HG02642 (cell line): ENCODE results near the gene RTEL1.
"Not testable (repeated sequence)": the region's sequence is repeated elsewhere in the genome, so short reads cannot be mapped to it uniquely, and the experiment has no call there.

Experiments used
- ATAC-seq: cut with Tn5 transposase; IDR thresholded peaks from one replicate; pipeline ENCODE4 v1.9.1; 2021; ENCODE audit warnings: mild to moderate bottlenecking; ENCODE audit not compliant: unreplicated experiment, poor library complexity

RTEL1 gene, protein sequence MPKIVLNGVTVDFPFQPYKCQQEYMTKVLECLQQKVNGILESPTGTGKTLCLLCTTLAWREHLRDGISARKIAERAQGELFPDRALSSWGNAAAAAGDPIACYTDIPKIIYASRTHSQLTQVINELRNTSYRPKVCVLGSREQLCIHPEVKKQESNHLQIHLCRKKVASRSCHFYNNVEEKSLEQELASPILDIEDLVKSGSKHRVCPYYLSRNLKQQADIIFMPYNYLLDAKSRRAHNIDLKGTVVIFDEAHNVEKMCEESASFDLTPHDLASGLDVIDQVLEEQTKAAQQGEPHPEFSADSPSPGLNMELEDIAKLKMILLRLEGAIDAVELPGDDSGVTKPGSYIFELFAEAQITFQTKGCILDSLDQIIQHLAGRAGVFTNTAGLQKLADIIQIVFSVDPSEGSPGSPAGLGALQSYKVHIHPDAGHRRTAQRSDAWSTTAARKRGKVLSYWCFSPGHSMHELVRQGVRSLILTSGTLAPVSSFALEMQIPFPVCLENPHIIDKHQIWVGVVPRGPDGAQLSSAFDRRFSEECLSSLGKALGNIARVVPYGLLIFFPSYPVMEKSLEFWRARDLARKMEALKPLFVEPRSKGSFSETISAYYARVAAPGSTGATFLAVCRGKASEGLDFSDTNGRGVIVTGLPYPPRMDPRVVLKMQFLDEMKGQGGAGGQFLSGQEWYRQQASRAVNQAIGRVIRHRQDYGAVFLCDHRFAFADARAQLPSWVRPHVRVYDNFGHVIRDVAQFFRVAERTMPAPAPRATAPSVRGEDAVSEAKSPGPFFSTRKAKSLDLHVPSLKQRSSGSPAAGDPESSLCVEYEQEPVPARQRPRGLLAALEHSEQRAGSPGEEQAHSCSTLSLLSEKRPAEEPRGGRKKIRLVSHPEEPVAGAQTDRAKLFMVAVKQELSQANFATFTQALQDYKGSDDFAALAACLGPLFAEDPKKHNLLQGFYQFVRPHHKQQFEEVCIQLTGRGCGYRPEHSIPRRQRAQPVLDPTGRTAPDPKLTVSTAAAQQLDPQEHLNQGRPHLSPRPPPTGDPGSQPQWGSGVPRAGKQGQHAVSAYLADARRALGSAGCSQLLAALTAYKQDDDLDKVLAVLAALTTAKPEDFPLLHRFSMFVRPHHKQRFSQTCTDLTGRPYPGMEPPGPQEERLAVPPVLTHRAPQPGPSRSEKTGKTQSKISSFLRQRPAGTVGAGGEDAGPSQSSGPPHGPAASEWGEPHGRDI (N-terminal part only)

DNA sequence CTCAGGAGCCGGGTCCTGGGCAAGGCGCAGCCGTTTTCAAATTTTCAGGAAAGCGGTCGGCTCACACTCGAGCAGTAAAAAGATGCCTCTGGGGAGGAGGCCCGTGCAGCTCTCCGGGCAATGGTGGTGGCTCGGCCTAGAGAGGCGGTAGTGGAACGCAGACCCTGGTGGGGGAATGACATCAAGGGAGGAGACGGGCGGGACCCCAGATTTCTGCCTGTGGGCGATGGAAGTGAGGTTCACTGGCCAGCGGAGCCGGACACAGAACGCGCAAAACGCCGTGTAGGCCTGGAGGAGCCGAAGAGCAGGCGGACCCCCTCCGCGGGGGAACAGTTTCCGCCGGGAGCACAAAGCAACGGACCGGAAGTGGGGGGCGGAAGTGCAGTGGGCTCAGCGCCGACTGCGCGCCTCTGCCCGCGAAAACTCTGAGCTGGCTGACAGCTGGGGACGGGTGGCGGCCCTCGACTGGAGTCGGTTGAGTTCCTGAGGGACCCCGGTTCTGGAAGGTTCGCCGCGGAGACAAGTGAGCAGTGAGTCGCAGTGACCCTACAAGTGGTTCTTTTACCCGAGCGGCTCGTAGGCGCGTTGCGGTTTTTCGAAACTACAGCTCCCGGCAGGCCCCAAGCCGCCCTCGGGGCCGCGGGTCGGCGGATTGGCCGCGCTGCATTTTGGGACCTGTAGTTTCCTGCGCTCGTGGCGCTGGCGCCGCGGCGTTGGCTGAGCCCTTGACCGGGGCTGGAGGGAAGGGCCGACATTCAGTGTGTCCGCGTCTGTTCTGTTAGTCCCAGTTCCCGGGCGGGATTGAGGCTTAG, at the start of gene RTEL1:
Gene RTEL1 (plus strand): TSS at position 376 of the 812 bp plus-strand sequence. CDS start 1,091 bp downstream, outside the sequence.
- peak; percentile 90 for ATAC-seq

DNA sequence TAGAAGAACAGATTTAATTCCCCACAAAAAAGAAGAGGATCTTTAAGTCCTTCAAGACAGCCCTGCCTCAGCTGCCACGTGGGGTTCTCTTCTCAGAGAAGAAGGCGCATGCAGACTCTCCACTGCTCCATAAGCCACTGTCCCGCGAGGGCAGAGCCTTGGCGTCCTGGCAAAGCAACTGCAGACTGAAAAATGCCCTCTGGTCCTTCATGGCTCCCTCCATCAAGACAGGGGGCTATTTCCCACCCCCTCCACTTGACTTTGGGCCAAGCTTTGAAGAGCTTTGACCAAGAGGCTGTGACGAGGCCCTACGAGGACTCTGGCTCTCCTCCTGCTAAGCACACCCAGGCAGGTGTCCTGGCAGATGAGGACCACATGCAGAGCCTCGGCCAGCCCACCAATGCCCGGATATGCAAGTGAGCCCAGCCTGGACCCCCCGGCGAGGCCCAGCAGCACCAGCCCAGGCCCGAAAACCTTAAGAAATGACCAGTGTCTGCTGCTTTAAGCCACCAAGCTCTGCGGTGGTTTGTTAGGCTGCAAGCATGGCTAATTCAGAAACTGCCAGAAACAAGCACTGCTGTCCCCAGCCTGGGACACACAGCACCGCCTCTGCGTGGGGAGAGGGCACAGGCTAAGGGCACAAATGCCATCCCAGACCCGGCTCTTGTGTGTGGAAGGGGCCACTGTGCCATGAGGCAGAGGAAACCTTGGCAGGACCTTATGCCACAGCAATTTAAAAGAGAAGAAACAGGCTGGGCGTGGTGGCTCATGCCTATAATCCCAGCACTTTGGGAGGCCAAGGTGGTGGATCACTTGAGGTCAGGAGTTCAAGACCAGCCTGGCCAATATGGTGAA, 47.3 kb upstream of the RTEL1 start:
- ATAC-seq = no peak

DNA sequence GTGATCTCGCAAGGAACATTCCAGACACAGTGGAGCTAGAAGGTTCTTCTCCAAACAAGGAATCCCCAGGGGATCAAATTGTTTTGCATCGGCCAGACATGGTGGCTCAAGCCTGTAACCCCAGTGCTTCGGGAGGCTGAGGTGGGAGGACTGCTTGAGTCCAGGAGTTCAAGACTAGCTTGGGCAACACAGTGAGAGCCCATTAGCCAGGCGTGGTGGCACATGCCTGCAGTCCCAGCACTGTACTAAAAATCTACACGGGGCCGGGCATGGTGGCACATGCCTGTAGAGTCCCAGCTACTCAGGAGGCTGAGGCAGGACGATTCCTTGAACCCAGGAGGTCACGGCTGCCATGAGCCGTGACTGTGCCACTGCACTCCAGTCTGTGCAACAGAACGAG, 46.5 kb upstream of the RTEL1 start:
- no peak for ATAC-seq

DNA sequence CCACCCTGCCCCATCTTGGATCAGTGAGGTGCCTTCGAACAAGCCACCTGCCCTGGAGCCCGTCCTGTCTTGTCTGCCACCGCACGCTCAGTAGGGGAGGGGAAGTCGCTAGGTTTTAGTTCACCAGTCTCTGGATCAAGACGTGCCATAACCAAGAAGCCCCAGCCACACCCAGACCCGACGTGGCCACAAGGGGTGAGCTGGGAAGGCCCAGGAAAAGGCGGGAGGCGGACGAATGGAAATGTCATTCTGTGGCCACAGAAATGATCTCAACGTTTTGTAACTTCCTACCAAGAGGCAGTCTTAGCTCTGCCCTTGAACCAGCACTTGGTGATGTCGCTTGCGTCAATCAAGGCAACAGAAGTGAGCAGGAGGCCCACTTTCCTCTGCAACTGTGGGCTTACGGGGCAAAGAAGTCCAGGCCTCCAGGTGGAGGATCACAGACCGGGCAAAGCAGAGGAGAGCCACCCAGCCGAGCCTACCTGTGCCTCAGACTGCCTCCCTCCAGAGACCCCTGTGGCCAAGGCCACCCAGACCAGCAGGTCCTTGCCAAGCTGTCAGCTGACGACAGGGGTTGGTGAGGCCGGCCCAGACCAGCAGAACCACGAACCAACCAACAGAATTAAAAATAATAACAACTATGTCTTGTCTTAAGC, 45.7 kb upstream of the RTEL1 start:
- ATAC-seq = no peak

DNA sequence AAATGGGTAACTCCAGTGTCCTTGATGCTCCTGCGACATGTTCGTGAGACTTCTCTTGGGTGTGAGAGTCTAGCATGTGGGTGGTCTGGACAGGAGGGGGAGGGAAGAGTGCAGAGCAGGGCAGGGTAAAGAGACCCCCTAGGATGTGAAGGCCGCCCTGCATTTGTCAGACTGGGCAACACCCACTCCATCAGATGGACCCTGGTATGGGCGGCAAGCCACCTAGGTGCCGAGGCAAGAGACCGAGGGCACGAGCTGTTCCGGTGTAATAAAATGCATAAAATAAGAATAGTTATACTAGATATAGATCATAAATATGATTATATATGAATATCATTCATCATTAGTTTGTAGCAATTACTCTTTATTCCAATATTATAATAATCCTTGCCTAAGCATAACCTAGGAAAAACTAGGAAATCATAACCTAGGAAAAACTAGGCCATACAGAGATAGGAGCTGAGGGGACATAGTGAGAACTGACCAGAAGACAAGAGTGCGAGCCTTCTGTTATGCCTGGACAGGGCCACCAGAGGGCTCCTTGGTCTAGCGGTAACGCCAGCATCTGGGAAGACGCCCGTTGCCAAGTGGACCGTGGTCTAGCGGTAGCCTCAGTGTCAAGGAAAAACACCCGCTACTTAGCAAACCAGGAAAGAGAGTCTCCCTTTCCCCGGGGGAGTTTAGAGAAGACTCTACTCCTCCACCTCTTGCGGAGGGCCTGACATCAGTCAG, 44.1 kb upstream of the RTEL1 start:
- not testable (repeated sequence) for ATAC-seq

DNA sequence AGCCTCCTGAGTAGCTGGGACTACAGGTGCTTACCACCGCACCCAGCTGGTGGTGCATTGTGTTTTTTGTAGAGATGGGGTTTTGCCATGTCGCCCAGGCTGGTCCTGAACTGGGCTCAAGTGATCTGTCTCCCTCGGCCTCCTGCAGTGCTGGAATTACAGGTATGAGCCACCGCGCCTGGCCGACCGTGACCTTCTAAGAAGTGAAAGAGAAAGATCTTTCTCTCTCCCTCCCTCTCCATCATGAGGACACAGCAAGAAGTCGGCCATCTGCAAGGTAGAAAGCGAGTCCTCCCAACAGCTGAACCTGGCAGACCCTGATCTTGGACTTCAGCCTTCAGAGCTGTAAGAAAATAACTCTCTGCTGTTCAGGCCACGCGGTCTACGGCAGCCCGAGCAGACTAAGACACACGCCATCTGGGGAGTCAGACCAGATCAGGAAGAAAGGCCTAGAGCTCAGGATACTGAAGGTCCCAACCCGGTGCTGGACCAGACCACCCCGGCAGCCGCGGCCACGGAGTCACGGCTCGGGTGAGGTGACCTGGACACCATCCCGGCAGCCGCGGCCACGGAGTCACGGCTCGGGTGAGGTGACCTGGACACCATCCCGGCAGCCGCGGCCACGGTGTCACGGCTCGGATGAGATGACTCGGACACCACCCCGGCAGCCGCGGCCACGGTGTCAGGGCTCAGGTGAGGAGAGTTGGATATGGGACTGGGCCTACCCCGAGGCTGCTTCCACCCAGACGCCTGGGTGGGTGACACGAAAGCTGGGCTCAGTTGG, 40.8 kb upstream of the RTEL1 start:
- no peak for ATAC-seq

DNA sequence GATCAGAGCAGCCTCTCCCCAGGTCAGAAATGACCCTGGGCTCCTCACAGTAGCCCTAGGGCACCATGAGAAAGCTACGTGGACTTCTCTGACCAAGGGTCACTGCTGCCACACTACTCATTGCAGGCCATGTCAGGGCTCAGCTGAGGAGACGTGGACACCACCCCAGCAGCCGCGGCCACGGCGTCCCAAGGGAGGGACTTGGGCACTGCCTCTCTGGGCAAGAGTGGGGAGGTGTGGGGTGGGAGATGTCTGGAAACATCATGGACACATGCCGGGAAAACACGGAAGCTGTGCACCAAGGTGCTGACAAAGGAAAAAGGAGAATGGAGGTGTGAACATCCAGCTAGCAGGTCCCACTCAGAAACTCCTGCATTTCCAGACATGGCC, 40.2 kb upstream of the RTEL1 start:
- ATAC-seq = no peak

DNA sequence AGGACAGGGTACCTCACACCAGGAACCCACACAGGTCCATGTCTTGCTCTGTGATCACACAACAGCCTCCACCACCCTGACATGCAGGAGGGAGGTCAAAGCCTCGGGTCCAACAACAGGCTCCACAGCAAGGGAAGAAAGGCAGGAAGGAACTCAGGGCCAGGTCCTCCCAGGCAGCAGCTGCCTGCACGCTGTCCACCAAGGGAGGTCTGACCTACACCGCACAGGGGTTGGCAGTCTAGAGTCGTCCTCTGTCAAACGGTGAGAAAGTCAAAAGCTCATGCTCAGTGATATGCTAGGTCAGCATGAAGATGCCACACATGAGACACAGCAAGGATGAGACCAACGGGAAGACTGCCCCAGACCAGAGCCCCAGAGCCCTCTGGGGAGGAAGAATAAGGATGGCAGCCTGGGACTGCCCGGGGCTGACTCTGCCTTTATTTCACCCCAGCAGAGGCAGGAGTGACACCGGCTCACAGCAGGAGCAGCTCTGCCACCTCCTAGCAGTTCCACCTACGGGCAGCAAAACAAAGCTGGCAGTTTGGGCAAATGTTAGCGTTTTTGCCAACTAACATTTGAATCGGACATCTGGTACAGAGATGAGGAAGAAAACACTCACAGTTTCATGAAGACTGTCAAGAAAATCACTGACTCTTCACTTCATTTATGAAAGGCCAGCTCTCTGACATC, 39.7 kb upstream of the RTEL1 start:
- no peak for ATAC-seq

DNA sequence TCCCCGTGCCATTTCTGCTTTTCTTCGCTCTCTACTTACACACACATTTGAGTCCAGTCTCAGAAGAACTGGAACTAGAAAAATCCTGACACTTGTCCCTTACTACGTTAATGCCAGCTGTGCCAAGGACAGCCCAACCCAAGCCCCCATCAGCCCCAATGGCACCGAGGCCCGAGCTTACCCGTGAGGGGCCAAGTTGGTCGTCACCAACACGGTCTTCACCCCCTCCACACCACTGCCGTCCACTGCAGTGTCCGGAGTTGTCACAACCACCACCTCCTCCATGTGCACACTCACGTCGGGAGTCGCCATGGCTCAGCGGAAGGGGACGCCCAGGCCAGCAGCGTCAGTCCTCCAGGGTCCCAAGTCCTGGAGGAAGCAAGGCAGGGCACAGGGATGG, 39.0 kb upstream of the RTEL1 start:
- no peak for ATAC-seq

DNA sequence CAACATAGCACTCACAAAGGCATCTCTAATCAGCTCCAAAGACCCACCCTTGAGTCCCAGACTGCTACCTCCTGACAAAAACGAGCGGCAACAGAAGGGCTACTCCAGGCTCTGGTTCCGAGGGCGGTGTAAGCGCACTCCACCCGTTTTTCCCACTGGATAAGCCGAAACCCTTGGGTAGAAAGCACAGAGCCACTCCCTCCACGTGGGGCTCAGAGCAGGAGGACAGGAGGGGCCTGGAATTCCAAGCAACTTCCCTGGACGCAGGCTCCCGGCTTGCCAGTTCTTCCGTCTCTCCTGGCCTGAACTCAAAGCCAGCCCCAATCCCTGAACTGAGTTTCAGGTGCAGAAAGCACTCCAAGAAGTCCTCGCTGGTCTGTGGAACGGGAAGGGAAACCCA, 38.6 kb upstream of the RTEL1 start:
- no peak for ATAC-seq

DNA sequence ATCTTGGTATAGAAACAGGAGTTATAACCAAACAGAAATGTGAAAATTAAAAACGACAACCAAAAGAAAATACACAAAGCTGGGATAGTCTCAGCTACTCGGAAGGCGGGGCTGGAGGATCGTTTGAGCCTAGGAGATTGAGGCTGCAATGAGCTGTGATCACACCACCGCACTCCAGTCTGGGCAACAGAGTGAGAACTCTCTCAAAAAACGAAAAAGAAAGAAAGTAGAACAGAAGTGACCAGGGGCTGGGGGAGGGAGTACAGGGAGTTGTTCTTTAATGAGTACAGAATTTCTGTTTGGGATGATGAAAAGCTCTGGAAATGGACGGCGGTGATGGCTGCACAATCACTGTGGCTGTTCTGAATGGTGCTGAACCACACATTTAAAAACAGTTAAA, 37.1 kb upstream of the RTEL1 start:
- no peak for ATAC-seq

DNA sequence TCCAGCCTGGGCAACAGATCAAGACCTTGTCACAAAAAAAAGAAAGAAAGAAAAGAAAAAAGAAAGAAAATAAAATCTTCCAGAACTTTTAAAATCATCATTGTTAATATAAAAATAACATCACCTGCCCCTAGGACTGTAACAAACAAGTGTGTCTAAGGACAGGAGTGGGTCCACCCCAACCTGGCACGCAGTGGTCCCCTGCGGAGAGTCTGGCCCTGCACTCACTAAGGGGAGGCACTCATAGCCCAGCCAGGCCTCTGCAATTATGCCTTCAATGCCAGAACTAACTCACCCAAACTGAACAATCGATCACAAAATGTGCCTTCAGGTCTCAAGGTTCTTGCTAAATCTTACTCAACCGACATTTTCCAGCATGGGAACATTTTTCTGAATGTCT, 36.0 kb upstream of the RTEL1 start:
- no peak for ATAC-seq

DNA sequence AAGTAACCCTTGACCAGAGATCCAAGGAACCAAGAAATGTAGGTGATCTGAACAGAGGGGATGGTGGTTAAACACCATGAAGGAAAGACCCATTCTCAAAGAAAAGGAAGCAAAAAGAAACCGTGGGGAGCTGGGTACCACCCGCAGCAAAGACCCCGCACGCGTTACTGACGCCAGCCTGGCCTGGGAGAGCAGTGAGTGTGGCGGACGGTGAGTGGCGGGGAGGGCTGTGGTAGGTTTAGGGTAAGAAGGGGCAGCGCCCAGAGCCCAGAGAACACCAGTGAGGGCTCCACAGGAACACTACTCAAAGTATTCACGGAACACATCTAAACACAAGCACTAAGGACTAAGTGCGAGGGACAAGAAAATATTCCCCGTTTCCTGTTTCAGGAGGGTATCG, 35.4 kb upstream of the RTEL1 start:
- no peak for ATAC-seq

DNA sequence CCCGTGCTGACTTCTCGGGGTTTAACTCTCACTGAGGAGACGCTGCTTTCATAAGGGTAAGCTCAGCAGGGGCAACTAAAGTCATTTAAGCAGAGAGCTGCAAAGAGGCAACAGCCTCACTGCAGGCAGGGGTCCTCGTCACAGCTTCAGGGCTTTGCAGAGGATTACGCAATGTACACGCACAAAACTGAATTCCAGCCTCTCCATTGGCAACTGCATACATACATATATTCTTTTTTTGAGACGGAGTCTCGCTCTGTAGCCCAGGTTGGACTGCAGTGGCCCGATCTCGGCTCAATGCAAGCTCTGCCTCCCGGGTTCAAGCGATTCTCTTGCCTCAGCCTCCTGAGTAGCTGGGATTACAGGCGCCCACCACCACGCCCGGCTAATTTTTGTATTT, 33.6 kb upstream of the RTEL1 start:
- ATAC-seq = no peak

DNA sequence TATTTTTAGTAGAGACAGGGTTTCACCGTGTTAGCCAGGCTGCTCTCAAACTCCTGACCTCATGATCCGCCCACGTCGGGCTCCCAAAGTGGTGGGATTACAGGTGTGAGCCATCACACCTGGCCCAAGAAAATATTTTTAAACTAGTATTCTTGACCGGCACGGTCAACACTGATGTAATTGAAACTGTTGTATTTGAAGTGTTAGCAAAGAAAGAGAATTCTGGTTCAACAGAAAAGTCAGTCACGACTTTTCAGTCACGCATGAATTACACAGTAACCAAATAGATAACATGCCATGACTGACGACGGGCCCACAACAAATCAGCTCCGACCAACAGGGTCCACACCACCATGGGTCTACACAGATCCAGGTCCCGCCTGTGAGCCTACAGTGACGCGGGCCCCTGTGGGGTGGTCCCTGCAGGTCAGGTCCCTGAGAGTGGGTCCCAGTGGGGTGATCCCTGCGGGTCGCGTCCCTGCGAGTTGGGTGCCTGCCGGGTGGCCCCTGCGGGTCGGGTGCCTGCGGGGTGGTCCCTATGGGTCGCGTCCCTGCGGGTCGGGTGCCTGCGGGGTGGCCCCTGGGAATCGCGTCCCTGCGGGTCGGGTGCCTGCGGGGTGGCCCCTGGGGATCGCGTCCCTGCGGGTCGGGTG, 32.2 kb upstream of the RTEL1 start:
- no peak for ATAC-seq
